IMR-90 (cell line): ENCODE measurements around the gene PLPP3. TPM values are rescaled to one million over a fixed set of nuclear protein-coding genes. Genes with fewer than 3 reads are reported as not detected.

Source experiments
- ATAC-seq: fragments of 200-7000 bp; cut with Tn5 transposase; 2 replicates; pipeline ENCODE4 v1.9.1; 2020; ENCODE audit warnings: low read depth, mild to moderate bottlenecking, moderate library complexity
- BruUV-seq: library from RNA; stranded (reverse); fragments of 400-500 nt; replicated peaks from 2 replicates; lab custom pipeline; 2021; lab: Mats Ljungman, UMichigan
- CTCF ChIA-PET: fragments of 300-600 bp; formaldehyde crosslinking; extraction: SDS; loops from one replicate; lab custom pipeline; 2021; ENCODE audit warnings: antibody characterized with exemption; lab: Yijun Ruan, JAX
- POLR2A ChIA-PET: fragments of 300-600 bp; sonication (Branson Sonifier 250); formaldehyde crosslinking; loops from one replicate; lab custom pipeline; 2022; ENCODE audit warnings: antibody characterized with exemption; ENCODE audit not compliant: unreplicated experiment; lab: Charles Lee
- DNase-seq: peaks from one replicate; pipeline ENCODE4 v3.0.0; 2013
- H2AFZ ChIP-seq: replicated peaks from 2 replicates; pipeline ENCODE3; 2013; ENCODE audit warnings: low read length, mild to moderate bottlenecking; ENCODE audit not compliant: poor library complexity
- H2AK5ac ChIP-seq: 2 replicates; pipeline ENCODE4 v1.6.1; 2013; ENCODE audit warnings: low read depth, low read length, inconsistent platforms
- H2AK9ac ChIP-seq: replicated peaks from 2 replicates; pipeline ENCODE3; 2013; ENCODE audit warnings: mild to moderate bottlenecking, low read depth, low read length, moderate library complexity; ENCODE audit not compliant: poor library complexity
- H2BK120ac ChIP-seq: 2 replicates; pipeline ENCODE4 v1.6.1; 2013; ENCODE audit warnings: low read depth, low read length, inconsistent platforms
- H2BK15ac ChIP-seq: 3 replicates; pipeline ENCODE4 v1.6.1; 2013; ENCODE audit warnings: low read depth, low read length, inconsistent platforms
- H2BK20ac ChIP-seq: 2 replicates; pipeline ENCODE4 v1.6.1; 2013; ENCODE audit warnings: low read depth, mild to moderate bottlenecking, inconsistent platforms, low read length, moderate library complexity
- H2BK5ac ChIP-seq: 2 replicates; pipeline ENCODE4 v1.6.1; 2013; ENCODE audit warnings: mild to moderate bottlenecking, low read depth, low read length, inconsistent platforms; ENCODE audit not compliant: poor library complexity, severe bottlenecking
- H3K14ac ChIP-seq: replicated peaks from 2 replicates; pipeline ENCODE4 v1.6.1; 2013; ENCODE audit warnings: low read depth, low read length, inconsistent platforms
- H3K18ac ChIP-seq: 2 replicates; pipeline ENCODE4 v1.6.1; 2013; ENCODE audit warnings: low read depth, low read length, control low read depth
- H3K23ac ChIP-seq: 2 replicates; pipeline ENCODE4 v1.6.1; 2013; ENCODE audit warnings: low read depth, low read length, inconsistent platforms
- H3K27ac ChIP-seq: 2 replicates; pipeline ENCODE4 v1.5.1; 2013; ENCODE audit warnings: mild to moderate bottlenecking, control low read depth, low read length; ENCODE audit not compliant: insufficient read depth
- H3K27me3 ChIP-seq: 2 replicates; pipeline ENCODE4 v1.6.1; 2013; ENCODE audit warnings: low read length; ENCODE audit not compliant: control insufficient read depth, insufficient read depth
- H3K36me3 ChIP-seq: 2 replicates; pipeline ENCODE4 v1.6.1; 2013; ENCODE audit warnings: low read length, mixed read lengths; ENCODE audit not compliant: control insufficient read depth, insufficient read depth
- H3K4ac ChIP-seq: 2 replicates; pipeline ENCODE4 v1.6.1; 2013; ENCODE audit warnings: low read depth, low read length, inconsistent platforms
- H3K4me1 ChIP-seq: 2 replicates; pipeline ENCODE4 v1.6.1; 2013; ENCODE audit warnings: low read length, mixed read lengths; ENCODE audit not compliant: control insufficient read depth, insufficient read depth
- H3K4me2 ChIP-seq: 2 replicates; pipeline ENCODE4 v1.6.1; 2013; ENCODE audit warnings: low read depth, mild to moderate bottlenecking, control low read depth, low read length, moderate library complexity
- H3K4me3 ChIP-seq: 2 replicates; pipeline ENCODE4 v1.5.1; 2013; ENCODE audit warnings: low read depth, mild to moderate bottlenecking, control low read depth, low read length, moderate library complexity; ENCODE audit not compliant: insufficient read depth
- H3K56ac ChIP-seq: 2 replicates; pipeline ENCODE4 v1.6.1; 2013; ENCODE audit warnings: low read length, inconsistent platforms; ENCODE audit not compliant: insufficient read depth; ENCODE audit errors: extremely low read depth
- H3K79me1 ChIP-seq, 2 experiments: 2 replicates each; pipeline ENCODE4 v1.6.1; 2013; ENCODE audit warnings: low read length in 2 of 2, inconsistent platforms in 1 of 2, low read depth in 1 of 2
- H3K9ac ChIP-seq: 2 replicates; pipeline ENCODE4 v1.6.1; 2013; ENCODE audit warnings: low read depth, low read length, control low read depth
- H3K9me1 ChIP-seq: 2 replicates; pipeline ENCODE4 v1.6.1; 2013; ENCODE audit warnings: low read length, inconsistent platforms; ENCODE audit not compliant: insufficient read depth
- H3K9me3 ChIP-seq: 2 replicates; pipeline ENCODE4 v1.6.1; 2013; ENCODE audit warnings: low read length; ENCODE audit not compliant: control insufficient read depth, insufficient read depth
- H4K20me1 ChIP-seq: 2 replicates; pipeline ENCODE4 v1.6.1; 2013; ENCODE audit warnings: low read length, inconsistent platforms; ENCODE audit not compliant: insufficient read depth
- H4K5ac ChIP-seq: 2 replicates; pipeline ENCODE4 v1.6.1; 2013; ENCODE audit warnings: mild to moderate bottlenecking, low read depth, low read length, control low read depth
- H4K8ac ChIP-seq, 2 experiments: 2 replicates each; pipeline ENCODE4 v1.6.1; 2013; ENCODE audit warnings: low read depth in 2 of 2, low read length in 2 of 2, control low read depth in 1 of 2, inconsistent platforms in 1 of 2
- H4K91ac ChIP-seq: 2 replicates; pipeline ENCODE4 v1.6.1; 2013; ENCODE audit warnings: low read depth, low read length, inconsistent platforms; ENCODE audit not compliant: insufficient read depth
- CHD1 ChIP-seq: IDR thresholded peaks from 2 replicates; pipeline ENCODE4 v1.6.1; 2012; ENCODE audit warnings: low read depth, low read length, improper control_type of control experiment
- FOS ChIP-seq: fragments of 150-350 bp; IDR thresholded peaks from 2 replicates; pipeline ENCODE4 v1.6.1; 2016; ENCODE audit warnings: low read depth, low read length
- MXI1 ChIP-seq: IDR thresholded peaks from 2 replicates; pipeline ENCODE4 v1.6.1; 2012; ENCODE audit warnings: low read depth, mild to moderate bottlenecking, low read length, moderate library complexity, borderline replicate concordance
- WGBS, 2 experiments: methylation state at CpG; one replicate each; pipeline versions ENCODE4 v1.1.5 to v1.1.7; 2013; ENCODE audit warnings: missing lambda C conversion rate in 2 of 2; ENCODE audit not compliant: insufficient read length in 1 of 2; ENCODE audit errors: extremely low coverage in 2 of 2; 5-methylcytosine and 5-hydroxymethylcytosine counted together
- dilution Hi-C: fragments of 300-500 bp; cut with HindIII; formaldehyde crosslinking; loops from one replicate; pipeline ENCODE4 v1.14.3; 2018; ENCODE audit warnings: low sequenced_read_pairs; ENCODE audit not compliant: unreplicated experiment
- in situ Hi-C: fragments of 300-500 bp; cut with MboI; formaldehyde crosslinking; loops from 3 replicates; pipeline ENCODE4 v1.14.3; 2019; ENCODE audit warnings: low sequenced_read_pairs, inconsistent platforms, mixed read lengths
- intact Hi-C: fragments of 100-400 bp; cut with micrococcal nuclease; formaldehyde crosslinking; loops from 2 replicates; pipeline ENCODE4 v1.10.0; 2022
- polyA plus RNA-seq, 3 experiments: library from polyadenylated mRNA; depleted of rRNA; stranded (reverse); fragments of >200 nt; gene quantifications; 2 replicates each; pipeline ENCODE4 v1.2.3, GENCODE V29; 2012; ENCODE audit warnings: low replicate concordance in 1 of 3
- total RNA-seq: library from RNA; depleted of rRNA; stranded (reverse); fragments of >200 nt; gene quantifications from 2 replicates; pipeline ENCODE4 v1.2.3, GENCODE V29; 2012
- TF ChIP-seq, protein P1 (sequence below): conservative IDR thresholded peaks from 2 replicates; pipeline ENCODE4 v1.5.1; 2012; ENCODE audit warnings: mild to moderate bottlenecking, low read depth, low read length, improper control_type of control experiment

The PLPP3 gene
- total and polyA plus RNA-seq, 2 of the 4 experiments (the other 2 are of a cell fraction): 49.9 to 56.6 TPM

DNA sequence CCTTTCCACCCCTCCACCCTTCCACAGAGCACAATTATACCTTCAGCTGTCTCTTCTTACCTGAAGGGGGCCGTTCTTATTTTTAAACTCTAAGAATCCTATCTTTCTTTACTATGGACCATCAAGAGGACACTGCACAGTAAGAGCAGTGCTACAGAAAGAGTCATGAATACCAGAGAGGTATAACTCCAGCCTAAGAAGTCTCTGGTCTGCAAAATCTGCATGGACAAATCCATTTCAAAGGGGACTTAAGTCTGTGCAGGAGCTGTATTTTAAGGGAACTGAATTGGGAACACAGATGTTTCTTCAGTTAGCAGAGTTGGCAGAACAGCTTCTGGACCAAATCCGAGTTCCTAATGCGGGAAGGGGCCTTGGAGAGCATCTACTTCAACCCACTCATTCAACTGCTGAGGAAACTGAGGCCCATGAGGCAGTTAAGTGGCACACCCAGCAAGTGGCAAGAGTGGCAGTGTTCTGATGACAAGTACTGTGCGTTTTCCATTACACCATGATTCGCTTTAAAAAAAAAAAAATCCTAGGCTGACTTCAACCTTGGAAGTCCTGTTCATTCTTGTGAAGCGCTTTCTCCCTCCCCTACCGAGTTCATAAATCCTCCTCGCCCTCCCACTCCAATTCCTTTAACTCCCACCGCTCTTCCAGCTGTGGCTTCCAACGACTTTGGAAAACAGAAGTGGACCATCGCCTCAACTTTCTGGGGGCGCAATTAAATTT lies 1.8 kb downstream of the PLPP3 start:
- H3K36me3 ChIP-seq: peaks cover 21% of the 10 kb centered on the region
- TSS peak; percentile 7 for BruUV-seq
- H3K4ac ChIP-seq: peak overlapping the region; percentile 9
- peak overlapping the region; percentile 95 for H3K4me2 ChIP-seq
- peak overlapping the region; percentile 80 for H2AFZ ChIP-seq
- dilution Hi-C loops: loop anchor here (25.0 kb wide), 1 partner anchor 1290 kb away; no protein-coding TSS in a partner anchor
- DNase-seq (peak; percentile 40), ATAC-seq (no peak)
- H2BK120ac ChIP-seq: peak overlapping the region; percentile 35
- H2BK5ac ChIP-seq: peak overlapping the region; percentile 55
- intact Hi-C loops: loop anchor here (2.0 to 10.0 kb wide), 9 partner anchors 65 to 853 kb away; no protein-coding TSS in a partner anchor
- TF ChIP-seq FOS (no peak), MXI1 (no peak), CHD1 (no peak)
- TF ChIP-seq, protein P1, sequence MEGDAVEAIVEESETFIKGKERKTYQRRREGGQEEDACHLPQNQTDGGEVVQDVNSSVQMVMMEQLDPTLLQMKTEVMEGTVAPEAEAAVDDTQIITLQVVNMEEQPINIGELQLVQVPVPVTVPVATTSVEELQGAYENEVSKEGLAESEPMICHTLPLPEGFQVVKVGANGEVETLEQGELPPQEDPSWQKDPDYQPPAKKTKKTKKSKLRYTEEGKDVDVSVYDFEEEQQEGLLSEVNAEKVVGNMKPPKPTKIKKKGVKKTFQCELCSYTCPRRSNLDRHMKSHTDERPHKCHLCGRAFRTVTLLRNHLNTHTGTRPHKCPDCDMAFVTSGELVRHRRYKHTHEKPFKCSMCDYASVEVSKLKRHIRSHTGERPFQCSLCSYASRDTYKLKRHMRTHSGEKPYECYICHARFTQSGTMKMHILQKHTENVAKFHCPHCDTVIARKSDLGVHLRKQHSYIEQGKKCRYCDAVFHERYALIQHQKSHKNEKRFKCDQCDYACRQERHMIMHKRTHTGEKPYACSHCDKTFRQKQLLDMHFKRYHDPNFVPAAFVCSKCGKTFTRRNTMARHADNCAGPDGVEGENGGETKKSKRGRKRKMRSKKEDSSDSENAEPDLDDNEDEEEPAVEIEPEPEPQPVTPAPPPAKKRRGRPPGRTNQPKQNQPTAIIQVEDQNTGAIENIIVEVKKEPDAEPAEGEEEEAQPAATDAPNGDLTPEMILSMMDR: no peak
- H3K56ac ChIP-seq: peak overlapping the region; percentile 69; the same call in 1 of the 2 replicates
- H2BK20ac ChIP-seq: 0 out of 2 replicates have a peak overlapping the region, but pooled peaks have one; percentile 8
- no peaks in the 10 kb centered on the region for H3K9me1 ChIP-seq
- H3K9ac ChIP-seq: peak overlapping the region; percentile 97
- peak overlapping the region; percentile 99 for H3K23ac ChIP-seq
- H2BK15ac ChIP-seq: 0 out of 3 replicates have a peak overlapping the region, but pooled peaks have one; percentile 39
- CTCF ChIA-PET: interaction anchor here (0.7 to 1.5 kb wide), 8 partner anchors 8 to 1202 kb away, joined by 3 to 8 read pairs (median 3); no protein-coding TSS in a partner anchor
- peak overlapping the region; percentile 83 for H2AK9ac ChIP-seq
- H4K8ac ChIP-seq: peak overlapping the region; percentile 20 to 61; a peak in 2 of 4 replicates
- peak overlapping the region; percentile 79 for H3K27ac ChIP-seq
- H3K79me1 ChIP-seq: peaks cover 15 to 45% of the 10 kb centered on the region in 2 experiments
- H4K91ac ChIP-seq: peak overlapping the region; percentile 58; the same call in 1 of the 2 replicates
- peak overlapping the region; percentile 36 for H2AK5ac ChIP-seq
- POLR2A ChIA-PET: interaction anchor here (0.7 to 0.8 kb wide), 2 partner anchors 300 to 711 kb away, joined by 4 to 5 read pairs; no protein-coding TSS in a partner anchor
- 6% methylated on average over 7 of the region's 12 CpGs; no CpG with 5 or more reads in 1 of the 2 experiments for WGBS, 2 experiments
- peak overlapping the region; percentile 92 for H3K14ac ChIP-seq
- peaks cover 8% of the 10 kb centered on the region for H3K4me1 ChIP-seq
- peak overlapping the region; percentile 23 for H4K5ac ChIP-seq
- H3K9me3 ChIP-seq: no peaks in the 10 kb centered on the region
- no peaks in the 10 kb centered on the region for H3K27me3 ChIP-seq
- H4K20me1 ChIP-seq: peaks cover 57% of the 10 kb centered on the region
- in situ Hi-C loops: loop anchor here (10.0 kb wide), 1 partner anchor 843 kb away; no protein-coding TSS in a partner anchor
- H3K4me3 ChIP-seq: peak overlapping the region; percentile 81
- peak overlapping the region; percentile 70 for H3K18ac ChIP-seq
